ENCODE data around the gene ANKS3. TPM values are rescaled to one million over a fixed set of nuclear protein-coding genes. Genes with fewer than 3 reads are reported as not detected.
A peak's percentile ranks its signal among the peaks of the same experiment; 100 is the strongest.

The ANKS3 gene
- total RNA-seq, 6 experiments from 2014 or later, result 4.7 to 10.7 (median 7.6) TPM

- 56% methylated on average over 12 of the region's 31 CpGs for WGBS (ENCODE audit: insufficient coverage, low coverage, low lambda C conversion rate, missing lambda C conversion rate)
Observed at GRCh38 chr16:4689864-4690704, 44.0 kb downstream of the ANKS3 start.

GRCh38 chr16:4689091-4689671 is 44.9 kb downstream of the ANKS3 start:
- peaks cover 0 to 60% (median 25%) of the 10 kb centered on the region in 4 donors for H3K4me1 ChIP-seq
- ATAC-seq, result no peak
- TF ChIP-seq, protein P1, sequence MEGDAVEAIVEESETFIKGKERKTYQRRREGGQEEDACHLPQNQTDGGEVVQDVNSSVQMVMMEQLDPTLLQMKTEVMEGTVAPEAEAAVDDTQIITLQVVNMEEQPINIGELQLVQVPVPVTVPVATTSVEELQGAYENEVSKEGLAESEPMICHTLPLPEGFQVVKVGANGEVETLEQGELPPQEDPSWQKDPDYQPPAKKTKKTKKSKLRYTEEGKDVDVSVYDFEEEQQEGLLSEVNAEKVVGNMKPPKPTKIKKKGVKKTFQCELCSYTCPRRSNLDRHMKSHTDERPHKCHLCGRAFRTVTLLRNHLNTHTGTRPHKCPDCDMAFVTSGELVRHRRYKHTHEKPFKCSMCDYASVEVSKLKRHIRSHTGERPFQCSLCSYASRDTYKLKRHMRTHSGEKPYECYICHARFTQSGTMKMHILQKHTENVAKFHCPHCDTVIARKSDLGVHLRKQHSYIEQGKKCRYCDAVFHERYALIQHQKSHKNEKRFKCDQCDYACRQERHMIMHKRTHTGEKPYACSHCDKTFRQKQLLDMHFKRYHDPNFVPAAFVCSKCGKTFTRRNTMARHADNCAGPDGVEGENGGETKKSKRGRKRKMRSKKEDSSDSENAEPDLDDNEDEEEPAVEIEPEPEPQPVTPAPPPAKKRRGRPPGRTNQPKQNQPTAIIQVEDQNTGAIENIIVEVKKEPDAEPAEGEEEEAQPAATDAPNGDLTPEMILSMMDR (IDR thresholded peaks at IDR 0.05), result no peak
- TF ChIP-seq POLR2A (IDR thresholded peaks at IDR 0.05), result no peak
- intact Hi-C loops (cut with DNase I), result no loop called here
- peak; percentile 23 to 58 (median 54) for DNase-seq
- no peaks in the 10 kb centered on the region for H3K9me3 ChIP-seq
- H3K4me3 ChIP-seq, result no peak overlapping the region
- no peaks in the 10 kb centered on the region for H3K27me3 ChIP-seq
- 68% methylated on average over 9 of the region's 21 CpGs for WGBS (ENCODE audit: insufficient coverage, low coverage, low lambda C conversion rate, missing lambda C conversion rate)
- peaks cover 0 to 9% (median 4%) of the 10 kb centered on the region in 4 donors for H3K36me3 ChIP-seq
- H3K27ac ChIP-seq, result peak overlapping the region in 1 of 3 donors; percentile 76

More at GRCh38 chr16:4689864-4690704, 44.0 kb downstream of the ANKS3 start:
- Histone ChIP-seq H3K9me3 (no peaks in the 10 kb centered on the region), H3K36me3 (peaks cover 0 to 9% (median 4%) of the 10 kb centered on the region in 4 donors), H3K4me3 (no peak overlapping the region), H3K4me1 (peaks cover 0 to 55% (median 22%) of the 10 kb centered on the region in 4 donors), H3K27me3 (no peaks in the 10 kb centered on the region), H3K27ac (peak overlapping the region in 1 of 3 donors; percentile 76)
- intact Hi-C loops (cut with DNase I), result no loop called here
- TF ChIP-seq, protein P1 (IDR thresholded peaks at IDR 0.05), result no peak
- TF ChIP-seq POLR2A (IDR thresholded peaks at IDR 0.05), result no peak
- DNase-seq (peak in 2 of 3 donors; percentile 55 to 56), ATAC-seq (no peak)

- H3K4me1 ChIP-seq, result peaks cover 0 to 66% (median 27%) of the 10 kb centered on the region in 4 donors
- WGBS (ENCODE audit: insufficient coverage, low coverage, low lambda C conversion rate, missing lambda C conversion rate), result no CpG with 5 or more reads among the region's 22 CpGs
- no peak for TF ChIP-seq POLR2A (IDR thresholded peaks at IDR 0.05)
- TF ChIP-seq, protein P1 (IDR thresholded peaks at IDR 0.05), result no peak
- H3K9me3 ChIP-seq, result no peaks in the 10 kb centered on the region
- intact Hi-C loops (cut with DNase I), result no loop called here
- DNase-seq (peak in 2 of 3 donors; percentile 26 to 58), ATAC-seq (no peak)
- H3K4me3 ChIP-seq, result no peak overlapping the region
- peaks cover 0 to 10% (median 4%) of the 10 kb centered on the region in 4 donors for H3K36me3 ChIP-seq
- H3K27ac ChIP-seq, result peak overlapping the region in 1 of 3 donors; percentile 76
- H3K27me3 ChIP-seq, result no peaks in the 10 kb centered on the region
Observed at GRCh38 chr16:4688674-4689045, 45.4 kb downstream of the ANKS3 start.

- Histone ChIP-seq H3K27ac (peak overlapping the region in 1 of 3 donors; percentile 76), H3K9me3 (no peaks in the 10 kb centered on the region), H3K4me1 (peaks cover 0 to 71% (median 30%) of the 10 kb centered on the region in 4 donors), H3K27me3 (no peaks in the 10 kb centered on the region), H3K4me3 (no peak overlapping the region), H3K36me3 (peaks cover 0 to 10% (median 4%) of the 10 kb centered on the region in 4 donors)
- peak; percentile 3 to 49 (median 40) for ATAC-seq
- intact Hi-C loops (cut with DNase I), result no loop called here
- WGBS (ENCODE audit: insufficient coverage, low coverage, low lambda C conversion rate, missing lambda C conversion rate), result 66% methylated on average over 13 of the region's 39 CpGs
- peak; percentile 58 to 95 (median 93) for DNase-seq
- TF ChIP-seq, protein P1 (IDR thresholded peaks at IDR 0.05), result no peak
- no peak for TF ChIP-seq POLR2A (IDR thresholded peaks at IDR 0.05)
Observed at GRCh38 chr16:4687946-4688673, 46.0 kb downstream of the ANKS3 start.

Measured in right lobe of liver (tissue), 6 donors.